Hepatic stellate cell (primary cell): ENCODE data around the gene XYLT1.
A peak's percentile ranks its signal among the peaks of the same experiment; 100 is the strongest.
"Not testable (repeated sequence)": the region's sequence is repeated elsewhere in the genome, so short reads cannot be mapped to it uniquely, and the experiment has no call there.

Source experiments
- DNase-seq: peaks from one replicate; pipeline ENCODE4 v3.0.0; 2011; ENCODE audit warnings: low spot score

The XYLT1 gene

DNA sequence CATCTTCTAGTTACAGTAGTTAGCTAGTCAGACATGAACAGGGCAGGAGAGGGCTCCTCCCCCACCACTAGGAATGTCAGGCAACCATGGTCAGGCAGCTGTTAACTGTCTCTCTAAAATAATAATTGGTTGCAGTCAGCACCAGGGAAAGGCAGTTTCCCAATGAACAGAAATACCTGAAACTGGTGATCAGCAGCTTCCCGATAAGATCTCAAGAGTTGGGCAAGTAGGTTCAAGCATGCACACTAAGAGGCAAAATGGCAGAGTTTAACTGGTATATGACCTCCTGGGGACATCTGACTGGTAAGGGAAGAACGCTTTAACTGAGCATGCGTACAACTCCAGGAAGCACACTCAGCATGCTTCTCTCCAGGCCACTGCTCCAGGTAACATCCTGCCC, 12.6 kb upstream of the XYLT1 start:
- no peak for DNase-seq

DNA sequence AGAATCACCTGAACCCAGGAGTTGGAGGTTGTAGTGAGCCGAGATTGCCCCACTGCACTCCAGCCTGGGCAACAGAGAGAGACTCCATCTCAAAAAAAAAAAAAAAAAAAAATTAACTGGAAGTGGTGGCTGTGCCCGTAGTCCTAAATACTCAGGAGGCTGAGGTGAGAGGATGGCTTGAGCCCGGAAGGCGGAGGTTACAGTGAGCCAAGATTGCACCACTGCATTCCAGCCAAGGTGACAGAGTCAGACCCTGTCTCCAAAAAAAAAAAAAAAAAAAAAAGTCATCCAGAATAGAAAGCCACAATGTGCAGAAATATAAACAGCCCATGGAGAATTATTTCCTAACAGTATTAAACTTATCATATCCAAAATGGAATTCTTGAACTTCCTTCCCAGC, 11.6 kb upstream of the XYLT1 start:
- not testable (repeated sequence) for DNase-seq

DNA sequence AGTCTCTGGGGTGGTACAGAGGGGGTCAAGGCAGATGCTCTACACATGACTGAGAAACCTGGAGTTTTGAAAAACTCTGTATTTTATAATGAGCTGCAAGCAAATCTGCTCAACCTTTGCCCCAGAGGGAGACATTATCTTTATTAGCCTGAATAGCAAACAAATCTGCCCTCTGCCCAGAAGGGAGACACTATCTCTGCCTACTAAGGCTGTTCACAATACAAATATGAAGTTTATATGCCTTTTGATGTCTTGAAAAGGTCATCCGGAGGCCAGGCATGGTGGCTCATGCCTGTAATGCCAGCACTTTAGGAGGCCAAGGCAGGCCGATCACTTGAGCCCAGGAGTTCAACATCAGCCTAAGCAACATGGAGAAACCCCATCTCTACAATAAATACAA, 11.0 kb upstream of the XYLT1 start:
- no peak for DNase-seq

DNA sequence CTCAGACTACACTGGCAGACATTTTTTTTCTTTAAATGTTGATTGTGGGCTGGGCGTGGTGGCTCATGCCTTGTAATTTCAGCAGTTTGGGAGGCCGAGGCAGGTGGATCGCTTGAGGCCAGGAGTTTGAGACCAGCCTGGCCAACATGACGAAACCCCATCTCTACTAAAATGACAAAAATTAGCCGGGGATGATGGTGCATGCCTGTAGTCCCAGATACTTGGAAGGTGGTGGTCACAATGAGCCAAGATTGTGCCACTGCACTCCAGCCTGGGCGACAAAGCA, 6.4 kb upstream of the XYLT1 start:
- not testable (repeated sequence) for DNase-seq

DNA sequence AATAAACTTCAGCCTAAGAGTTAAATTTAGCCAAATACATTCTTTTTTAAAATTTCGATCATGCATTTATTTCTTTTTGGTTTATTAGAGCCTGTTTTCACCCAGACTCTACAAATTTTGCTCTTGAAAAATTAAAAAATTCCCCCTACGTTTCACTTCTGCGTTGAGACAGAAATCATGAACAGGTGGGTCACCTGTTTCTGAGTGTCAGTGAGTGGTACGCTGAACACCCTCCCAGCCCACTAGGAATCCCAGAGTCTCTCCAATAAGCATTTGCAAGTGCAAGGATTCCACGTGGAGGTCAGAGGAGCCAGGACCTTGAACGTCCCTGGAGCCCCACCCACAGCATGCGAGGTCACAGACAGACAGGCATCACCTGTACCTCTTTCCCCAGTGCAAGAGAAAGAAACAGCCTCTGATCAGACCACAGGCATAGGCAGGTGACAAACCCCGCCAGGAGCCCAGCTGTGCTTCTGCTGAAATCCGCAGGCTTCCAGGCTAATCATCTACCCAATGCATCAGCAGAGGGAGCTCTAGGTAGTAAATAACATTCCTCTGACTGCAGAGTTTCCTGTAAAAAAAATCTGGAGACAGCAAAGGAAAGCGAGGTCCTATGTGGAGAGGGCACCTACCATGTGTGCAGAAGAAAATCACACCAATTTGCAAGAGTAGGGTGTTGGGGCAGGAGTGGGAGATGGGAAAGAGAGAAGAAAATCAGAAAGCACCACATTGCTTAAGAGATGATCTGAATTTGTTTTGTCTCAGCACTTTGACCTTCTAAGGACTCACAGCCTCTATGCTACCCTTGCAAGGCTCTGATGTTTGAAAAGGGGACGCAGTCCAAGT, 5.9 kb upstream of the XYLT1 start:
- DNase-seq: peak; percentile 69

DNA sequence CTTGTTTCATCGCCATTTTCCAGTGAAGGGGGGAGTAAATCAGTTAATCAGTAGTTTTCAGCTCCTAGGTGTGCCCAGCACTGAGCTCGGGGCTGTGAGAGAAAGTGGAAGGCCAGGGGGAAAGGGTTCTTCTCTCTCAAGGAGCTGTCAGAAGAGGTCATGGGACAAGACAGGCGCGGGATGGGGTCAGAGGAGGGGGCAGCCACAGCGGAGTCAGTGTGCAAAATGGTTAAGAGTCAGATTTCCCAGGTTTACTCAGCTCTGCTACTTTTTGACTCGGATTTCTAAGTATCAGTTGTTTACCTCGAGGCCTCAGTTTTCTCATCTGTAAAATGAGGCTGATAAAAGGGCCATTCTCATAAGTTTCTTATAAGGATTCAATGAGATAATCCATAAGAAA, 4.3 kb upstream of the XYLT1 start:
- no peak for DNase-seq

DNA sequence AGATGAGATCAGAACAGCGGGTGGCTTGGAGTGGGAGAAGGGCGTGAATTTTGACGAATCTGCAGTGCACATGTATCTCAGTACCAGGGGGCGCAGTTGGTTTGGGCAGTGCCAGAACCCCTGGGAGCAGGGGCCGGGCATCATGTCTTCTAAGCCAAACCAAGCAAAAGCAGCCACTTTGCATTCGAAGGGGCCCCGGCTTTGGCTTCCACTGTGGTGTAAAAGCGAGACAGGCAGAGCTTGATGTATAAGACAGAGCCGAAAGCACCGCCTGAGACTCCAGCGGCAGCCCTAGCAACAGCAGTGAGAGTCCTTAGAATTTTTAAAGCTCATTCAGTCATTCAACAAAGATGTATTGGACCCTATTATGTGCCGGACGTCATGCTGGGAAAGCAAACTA, 3.8 kb upstream of the XYLT1 start:
- no peak for DNase-seq

DNA sequence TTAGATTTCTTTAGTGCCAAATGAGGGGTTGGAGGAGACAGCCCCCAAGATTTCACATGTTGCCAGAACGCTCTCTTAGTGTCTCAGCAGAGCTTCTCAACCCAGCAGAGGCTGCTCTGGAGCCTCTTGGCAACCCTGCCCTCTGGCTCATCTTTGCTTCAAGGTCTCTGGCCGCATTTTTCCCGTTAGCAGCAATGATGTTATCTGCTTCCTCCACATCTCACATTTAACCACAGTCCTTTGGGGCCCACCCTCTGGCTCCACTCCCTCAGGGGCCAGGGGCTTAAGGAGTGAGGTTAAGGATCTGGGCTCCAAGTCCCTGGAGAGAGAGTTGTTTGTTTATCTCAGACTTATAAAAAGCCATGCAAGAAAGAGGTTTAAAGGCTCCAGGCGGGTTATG, 3.3 kb upstream of the XYLT1 start:
- peak; percentile 15 for DNase-seq

DNA sequence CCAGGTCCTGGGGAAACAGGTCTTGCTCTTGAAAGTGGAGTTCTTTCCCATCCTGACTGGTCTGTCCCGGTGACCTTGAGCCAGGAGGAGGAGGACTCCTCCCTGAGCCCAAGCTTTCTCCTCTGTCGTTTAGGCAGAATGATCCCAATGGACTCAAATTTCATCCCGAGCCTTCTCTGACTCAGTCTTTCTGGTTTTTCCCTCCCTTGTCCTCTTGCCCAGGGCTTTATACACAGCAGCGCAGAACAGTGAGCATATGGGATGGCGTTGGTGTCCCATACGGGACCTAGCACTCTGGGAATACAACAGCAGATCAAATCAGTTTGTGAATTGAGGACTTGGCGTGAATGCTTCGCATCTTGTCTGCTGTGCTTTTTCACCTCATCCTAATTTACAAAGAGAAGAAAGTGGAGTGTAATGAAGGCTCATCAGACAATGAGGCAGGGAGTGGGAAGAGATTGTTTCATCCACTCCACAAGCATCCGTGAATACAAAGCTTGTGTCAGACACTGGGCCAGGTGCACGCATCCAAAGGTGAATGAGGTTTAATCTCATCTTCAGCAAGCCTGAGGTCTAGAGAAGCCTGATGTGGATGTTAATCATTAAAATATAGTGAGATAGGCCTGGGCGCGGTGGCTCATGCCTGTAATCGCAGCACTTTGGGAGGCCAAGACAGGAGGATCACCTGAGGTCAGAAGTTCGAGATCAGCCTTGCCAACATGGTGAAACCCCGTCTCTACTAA, 1.1 kb upstream of the XYLT1 start:
- DNase-seq: no peak

DNA sequence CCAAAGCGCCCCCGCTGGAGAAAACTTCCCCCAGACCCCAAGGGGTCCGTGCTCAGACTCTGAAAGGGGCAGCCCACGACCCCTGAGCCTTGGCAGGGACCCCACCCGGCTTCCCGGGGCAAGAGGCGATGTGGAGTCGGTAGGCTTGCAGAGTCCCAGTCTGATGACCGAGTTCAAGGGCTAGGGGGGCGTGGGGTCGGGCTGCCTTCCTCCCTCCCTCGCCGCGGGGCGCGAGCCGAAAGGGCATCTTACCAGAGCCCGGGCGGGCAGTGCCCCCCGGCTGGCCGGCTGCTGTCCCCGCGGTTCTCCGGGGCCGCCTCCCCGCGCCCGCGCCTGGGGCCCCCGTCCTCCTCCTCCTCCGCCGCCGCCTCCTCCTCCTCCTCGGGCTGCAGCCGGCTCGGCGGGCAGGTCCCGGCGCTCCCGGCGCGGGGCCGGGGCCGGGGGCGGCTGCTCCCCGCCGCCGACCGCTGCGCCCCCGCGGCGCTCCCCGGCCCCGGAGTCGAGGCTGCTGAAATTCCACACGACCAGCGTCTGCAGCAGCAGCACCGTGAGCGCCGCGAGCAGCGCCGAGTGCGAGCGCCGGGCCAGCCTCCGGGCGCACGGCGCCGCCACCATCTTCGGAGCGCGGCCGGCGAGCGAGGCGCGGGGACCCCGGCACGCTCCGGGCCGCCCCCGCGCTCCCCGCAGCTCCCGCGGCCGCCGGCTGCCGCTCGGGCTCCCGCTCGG, 415 bp downstream of the XYLT1 start:
- peak; percentile 22 for DNase-seq

DNA sequence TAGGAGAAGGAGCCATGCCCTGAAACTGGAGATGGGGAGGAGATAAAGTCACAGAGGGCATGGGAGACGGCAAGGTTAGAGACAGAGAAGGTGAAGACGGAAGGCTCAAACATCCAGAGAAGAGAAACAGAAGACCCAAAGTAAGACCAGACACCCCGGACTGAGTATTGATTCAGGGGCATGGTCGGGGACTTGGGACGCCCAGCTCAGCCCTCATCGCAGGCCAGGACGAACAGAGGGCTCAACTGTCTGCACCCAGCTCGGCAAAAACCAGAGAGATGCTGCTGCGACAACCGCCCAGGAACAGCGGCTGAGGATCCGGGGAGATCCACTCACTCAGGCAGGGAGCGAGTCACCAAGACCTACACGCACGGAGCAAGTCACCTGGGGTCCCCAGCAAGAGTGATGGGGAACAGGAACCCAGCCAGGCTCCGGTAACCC, 999 bp downstream of the XYLT1 start:
- peak; percentile 31 for DNase-seq

DNA sequence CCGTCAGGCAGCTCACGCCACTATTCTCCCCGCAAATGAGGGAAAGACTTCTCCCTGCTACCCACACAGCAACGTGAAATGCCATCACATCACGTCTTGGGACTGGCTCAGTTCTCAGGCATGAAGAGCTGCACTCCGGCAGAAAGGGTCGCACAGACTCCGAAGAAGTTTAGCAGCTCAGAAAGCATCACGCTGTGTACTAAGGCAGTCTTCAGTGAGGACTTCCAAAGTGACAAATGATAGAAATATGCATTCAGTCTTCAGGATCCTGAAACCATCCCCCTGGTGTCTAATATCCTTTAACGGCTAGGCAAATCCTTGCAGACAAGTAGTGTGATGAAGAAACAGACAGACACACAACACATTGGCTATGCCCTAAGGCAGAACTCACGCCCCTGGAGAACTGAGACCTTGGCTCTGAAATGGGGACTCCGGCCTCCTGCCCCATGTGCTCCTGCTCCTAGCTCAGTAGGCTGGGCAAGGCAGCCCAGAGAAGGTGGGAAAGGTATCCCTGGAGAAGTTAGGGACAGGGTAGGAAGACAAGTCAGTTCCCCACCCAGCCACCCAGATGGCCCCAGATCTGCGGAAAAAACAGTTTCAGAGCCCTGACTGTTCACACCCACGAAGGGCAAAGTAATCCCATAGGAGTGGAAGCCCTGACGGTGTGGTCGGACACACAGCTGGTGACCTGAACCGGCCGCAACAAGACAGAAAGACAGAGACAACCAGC, 1.6 kb downstream of the XYLT1 start:
- DNase-seq: peak; percentile 86

DNA sequence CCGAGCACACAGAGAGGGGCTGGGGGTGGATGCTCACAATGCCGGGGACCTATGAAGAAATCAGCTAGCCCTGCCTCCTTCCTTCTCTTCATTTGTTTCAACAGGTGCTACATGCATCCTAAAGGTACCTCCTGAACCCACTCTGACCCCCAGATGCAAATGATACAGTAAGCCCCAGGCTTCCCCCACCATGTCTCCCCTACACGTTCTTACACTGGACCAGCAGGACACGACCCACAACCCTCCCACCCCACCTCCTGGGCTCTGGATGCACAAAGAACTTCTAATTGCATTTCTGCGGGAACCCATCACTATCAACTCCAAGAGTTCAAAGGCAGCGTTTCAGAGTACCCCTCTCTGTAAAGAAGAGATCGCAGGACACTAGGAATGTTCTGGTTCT, 2.1 kb downstream of the XYLT1 start:
- no peak for DNase-seq

DNA sequence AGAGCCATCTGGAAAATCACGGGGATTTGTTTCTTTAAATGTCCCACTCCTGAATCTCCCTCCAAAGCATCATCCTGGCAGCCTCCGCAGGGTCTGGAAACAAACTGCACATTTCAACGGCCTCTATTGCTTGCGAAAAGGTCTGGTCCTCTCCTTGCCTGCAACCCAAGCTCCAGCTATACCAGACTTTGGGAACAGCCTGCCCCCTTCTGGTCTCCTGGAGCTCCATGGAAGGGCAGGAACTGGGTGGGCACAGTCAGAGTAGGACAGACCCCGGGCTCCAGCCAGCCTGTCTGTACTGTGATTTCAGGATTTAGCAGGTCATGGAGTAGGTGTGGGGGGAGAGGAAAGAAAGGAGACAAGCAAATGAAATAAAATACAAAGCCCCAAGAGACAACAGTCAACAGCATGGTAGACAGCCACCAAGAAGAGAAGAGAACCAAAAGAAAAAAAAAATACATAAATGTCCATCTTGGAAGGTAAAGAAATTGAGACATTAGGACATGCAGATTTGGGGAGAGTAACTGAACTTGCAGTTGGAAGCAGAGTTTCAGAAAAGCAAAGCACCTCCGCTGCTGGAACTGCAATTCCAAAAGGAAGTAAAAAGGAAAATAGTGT, 2.7 kb downstream of the XYLT1 start:
- DNase-seq: peak; percentile 61

DNA sequence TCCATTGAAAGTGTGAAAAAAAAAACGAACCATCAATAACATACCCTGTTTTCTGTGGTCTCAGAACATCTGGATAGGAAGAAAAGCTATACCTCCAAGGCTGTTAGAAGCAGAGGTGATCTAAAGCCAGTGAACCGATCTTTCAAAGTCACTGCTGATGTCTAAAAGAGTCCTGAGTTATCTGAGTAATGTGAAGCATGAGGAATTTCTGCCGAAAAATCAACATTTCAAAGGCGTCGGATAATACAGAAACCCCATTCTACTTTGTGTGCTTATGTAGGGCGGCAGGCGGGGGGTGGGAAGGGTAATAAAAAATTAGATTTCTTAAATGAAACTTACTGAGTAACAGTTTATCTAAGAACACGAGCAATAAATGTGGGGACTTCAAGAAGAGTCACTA, 3.9 kb downstream of the XYLT1 start:
- DNase-seq: no peak

DNA sequence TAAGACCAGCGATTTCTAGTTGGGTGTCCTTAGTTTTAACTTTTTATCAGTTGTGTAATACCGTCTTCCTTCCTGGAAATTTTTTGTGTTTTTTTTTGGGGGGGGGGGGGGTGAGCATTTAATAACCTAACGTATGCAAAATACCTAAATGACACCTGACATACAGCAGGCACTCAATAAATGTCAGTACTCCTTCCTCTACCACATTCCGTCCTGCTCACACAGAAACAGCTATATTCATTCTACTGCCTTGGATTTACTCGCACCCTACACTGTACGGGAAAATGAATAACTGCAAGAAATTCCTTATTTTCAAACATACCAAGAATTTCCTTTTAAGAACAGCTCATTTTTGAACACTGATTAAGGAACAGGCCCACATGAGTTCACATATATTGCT, 5.3 kb downstream of the XYLT1 start:
- no peak for DNase-seq

DNA sequence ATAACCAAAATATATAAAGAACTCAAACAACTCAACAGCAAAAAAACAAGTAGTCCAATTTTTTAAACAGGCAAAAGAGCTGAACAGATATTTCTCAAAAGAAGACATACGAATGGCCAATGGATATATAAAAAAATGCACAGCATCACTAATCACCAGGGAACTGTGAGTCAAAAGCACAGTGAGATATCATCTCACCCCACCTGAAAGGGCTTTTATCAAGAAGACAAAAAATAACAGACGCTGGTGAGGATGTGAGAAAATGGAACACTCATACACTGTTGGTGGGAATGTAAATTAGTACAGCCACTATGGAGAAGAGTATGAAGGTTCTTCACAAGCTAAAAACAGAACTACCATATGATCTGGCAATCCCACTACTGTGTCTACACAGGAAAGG, 7.4 kb downstream of the XYLT1 start:
- DNase-seq: no peak

DNA sequence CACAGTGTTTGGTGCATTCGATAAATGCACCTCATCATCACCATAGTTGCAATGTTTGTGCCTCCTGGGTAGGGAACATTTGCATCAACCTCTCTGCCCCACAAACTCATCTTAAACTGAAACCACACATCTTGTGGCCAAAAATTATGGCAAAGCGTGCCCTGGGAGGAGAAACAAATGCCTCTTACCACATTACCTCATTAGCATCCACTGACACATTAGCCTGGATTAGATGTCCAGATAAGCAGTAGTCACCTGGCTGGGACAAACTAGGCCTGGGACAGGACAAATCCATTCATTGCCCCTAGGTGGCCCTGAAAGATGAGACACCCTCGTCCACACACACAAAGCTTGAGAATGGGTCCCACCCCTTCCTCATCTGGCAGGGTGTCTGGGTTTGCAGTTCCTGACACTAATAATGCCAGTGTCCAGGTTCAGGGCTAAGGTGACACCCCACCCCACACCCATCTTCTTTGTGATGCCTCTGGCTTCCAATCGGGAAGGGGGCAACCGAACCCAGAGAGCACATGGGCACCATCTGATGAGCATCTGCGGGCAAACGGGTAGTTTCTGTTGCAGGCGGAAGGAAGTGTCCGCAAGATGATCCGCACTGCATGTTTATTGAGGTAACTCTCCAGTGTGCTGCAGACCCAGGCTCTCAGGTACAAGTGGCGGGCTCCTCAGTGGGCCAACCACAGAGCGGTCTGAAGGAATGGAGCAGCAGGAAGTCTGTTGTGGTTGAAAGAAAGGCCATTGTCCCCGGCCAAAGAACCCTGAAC, 8.6 kb downstream of the XYLT1 start:
- no peak for DNase-seq

DNA sequence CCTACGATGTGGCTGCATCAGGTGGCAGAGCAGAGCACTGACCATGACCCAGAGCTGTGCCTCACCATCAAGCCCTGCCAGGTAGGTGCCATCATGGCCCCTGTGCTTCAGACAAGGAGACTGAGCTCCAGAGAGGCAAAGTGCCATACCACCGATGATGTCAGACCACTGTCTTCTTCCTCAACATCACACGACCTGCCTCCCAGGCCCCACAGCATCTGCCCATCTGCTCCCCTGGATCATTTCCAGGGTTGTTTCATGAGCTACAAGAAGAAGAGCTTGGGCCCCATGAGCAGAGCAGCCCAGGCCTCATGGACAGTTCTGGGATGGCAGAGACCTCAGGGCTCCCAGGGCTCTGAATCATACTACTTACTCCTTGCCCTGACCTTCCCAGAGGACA, 9.9 kb downstream of the XYLT1 start:
- no peak for DNase-seq

DNA sequence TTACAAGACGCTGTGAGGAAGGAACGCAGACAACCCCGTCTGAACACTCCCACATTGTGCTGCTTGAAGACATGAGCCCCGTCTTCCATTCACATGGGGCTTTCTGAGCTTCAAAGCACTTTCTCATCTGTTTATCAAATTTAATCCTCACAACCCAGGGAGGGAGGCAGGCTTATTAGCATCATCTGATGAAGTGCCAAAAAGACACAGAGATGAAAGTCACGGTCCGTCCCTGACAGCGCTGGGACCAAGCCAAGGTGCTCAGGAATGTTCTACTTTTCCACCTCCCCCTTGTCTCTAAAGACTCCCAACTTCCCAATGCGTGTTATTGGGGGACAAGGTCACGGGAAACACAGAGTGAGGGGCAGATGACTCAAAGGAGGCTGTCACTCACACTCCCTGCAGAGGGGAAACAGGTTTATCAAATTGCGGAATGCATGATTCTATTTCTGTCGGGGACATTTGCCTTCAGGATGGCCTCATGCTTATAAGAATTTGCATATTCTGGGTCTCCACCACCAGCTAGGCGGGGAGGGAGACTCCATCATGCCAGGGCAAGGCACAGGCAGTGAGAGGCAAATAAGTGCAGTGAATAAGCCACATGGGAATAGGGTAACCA, 10.7 kb downstream of the XYLT1 start:
- no peak for DNase-seq

DNA sequence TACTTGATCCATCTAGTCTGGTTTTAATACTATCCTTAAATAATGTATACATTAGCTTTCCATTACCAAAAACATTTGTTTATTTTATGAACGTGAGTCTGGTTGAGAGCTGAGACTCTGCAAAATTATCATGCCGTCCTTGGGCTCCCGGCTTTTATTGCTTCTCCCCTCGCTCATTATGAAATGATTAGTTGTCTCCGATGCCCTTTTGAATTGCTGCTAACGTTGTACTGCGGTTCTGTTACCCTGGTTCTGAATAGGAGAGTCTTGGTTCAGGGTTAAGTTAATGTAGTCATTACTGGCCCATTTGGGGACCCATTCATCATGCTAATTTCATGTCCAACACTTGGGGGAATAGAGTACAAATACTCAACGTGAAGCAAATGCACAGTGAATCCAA, 12.8 kb downstream of the XYLT1 start:
- DNase-seq: no peak
